Measurements from ENCODE around the gene NPL. TPM values are rescaled to one million over a fixed set of nuclear protein-coding genes. Genes with fewer than 3 reads are reported as not detected.

The NPL gene
- total RNA-seq, 1 donor from 2014 or later: 16.2 TPM

DNA sequence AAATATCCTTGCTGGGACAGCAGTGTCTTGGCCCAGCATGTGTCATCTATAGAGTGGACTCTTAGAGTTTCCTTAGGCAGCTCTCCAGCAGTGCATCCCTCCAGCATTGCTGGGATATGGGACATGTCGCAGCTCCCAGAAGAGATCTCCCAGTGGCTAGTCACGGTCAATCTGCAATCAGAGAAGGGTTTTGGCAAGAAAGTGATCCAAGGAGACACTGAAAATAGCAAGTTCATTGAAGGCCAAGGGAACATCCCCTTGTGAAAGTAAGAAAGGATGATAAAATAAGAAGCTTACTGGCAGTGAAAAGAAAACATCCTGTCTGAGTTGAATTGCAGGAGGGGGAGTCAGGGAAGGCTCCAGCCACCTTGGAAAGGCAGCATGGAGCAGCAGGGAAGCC lies 19.3 kb upstream of the NPL start:
- intact Hi-C loops (cut with DNase I): no loop called here
- no peak for DNase-seq (ENCODE audit: extremely low spot score in 2 of 2)
- no peaks in the 10 kb centered on the region for H3K36me3 ChIP-seq
- H3K27ac ChIP-seq: no peak overlapping the region
- peaks cover 7% of the 10 kb centered on the region for H3K4me1 ChIP-seq
- no peaks in the 10 kb centered on the region for H3K27me3 ChIP-seq
- no peak overlapping the region for H3K4me3 ChIP-seq
- H3K9me3 ChIP-seq: no peaks in the 10 kb centered on the region
- TF ChIP-seq POLR2AphosphoS5 (IDR thresholded peaks at IDR 0.05; ENCODE audit: insufficient read depth in 1 of 2, low read depth in 1 of 2): no peak
- TF ChIP-seq POLR2A (IDR thresholded peaks at IDR 0.05): no peak
- TF ChIP-seq, protein P1, sequence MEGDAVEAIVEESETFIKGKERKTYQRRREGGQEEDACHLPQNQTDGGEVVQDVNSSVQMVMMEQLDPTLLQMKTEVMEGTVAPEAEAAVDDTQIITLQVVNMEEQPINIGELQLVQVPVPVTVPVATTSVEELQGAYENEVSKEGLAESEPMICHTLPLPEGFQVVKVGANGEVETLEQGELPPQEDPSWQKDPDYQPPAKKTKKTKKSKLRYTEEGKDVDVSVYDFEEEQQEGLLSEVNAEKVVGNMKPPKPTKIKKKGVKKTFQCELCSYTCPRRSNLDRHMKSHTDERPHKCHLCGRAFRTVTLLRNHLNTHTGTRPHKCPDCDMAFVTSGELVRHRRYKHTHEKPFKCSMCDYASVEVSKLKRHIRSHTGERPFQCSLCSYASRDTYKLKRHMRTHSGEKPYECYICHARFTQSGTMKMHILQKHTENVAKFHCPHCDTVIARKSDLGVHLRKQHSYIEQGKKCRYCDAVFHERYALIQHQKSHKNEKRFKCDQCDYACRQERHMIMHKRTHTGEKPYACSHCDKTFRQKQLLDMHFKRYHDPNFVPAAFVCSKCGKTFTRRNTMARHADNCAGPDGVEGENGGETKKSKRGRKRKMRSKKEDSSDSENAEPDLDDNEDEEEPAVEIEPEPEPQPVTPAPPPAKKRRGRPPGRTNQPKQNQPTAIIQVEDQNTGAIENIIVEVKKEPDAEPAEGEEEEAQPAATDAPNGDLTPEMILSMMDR (IDR thresholded peaks at IDR 0.05): no peak

DNA sequence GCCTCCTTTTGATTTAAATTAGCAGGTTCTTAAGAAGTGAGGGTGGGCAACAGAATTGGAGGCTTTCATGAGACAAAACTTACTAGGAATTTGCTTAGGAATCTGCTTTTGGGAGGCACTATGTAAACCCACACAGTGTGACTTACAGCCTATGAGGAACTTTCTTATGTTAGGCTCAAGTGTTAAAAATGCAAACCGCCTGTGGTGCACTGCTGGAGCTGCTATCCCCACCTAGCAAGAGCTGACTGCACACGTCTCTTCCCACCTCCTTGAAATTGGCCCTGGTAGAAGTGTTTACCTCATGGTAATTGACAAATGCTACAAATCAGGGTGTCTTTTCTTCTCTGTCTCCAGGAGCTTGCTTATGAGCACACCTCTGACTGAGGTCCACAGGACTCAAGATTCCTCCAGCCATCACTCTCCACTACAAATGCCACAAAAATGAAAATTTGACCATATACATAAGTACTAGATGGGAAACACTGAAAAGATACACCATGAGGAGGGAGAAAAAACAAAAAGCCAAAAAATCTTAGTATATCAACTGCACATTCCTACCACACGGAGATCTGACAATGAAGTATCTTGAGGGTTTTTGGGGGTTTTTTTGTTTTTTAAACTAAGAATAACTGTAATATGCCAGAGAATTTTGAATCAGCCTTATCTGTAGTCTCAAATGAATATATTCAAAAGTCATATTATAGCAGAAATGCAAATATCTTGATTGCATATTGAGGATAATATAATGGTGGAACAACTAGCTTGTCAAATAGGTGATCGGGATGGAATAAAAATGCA lies 18.2 kb upstream of the NPL start:
- H3K9me3 ChIP-seq: no peaks in the 10 kb centered on the region
- H3K27ac ChIP-seq: no peak overlapping the region
- TF ChIP-seq POLR2A (IDR thresholded peaks at IDR 0.05) (no peak), POLR2AphosphoS5 (IDR thresholded peaks at IDR 0.05; ENCODE audit: insufficient read depth in 1 of 2, low read depth in 1 of 2) (no peak)
- TF ChIP-seq, protein P1 (IDR thresholded peaks at IDR 0.05): no peak
- H3K27me3 ChIP-seq: no peaks in the 10 kb centered on the region
- H3K4me1 ChIP-seq: no peaks in the 10 kb centered on the region
- H3K4me3 ChIP-seq: no peak overlapping the region
- DNase-seq (ENCODE audit: extremely low spot score in 2 of 2): no peak
- no peaks in the 10 kb centered on the region for H3K36me3 ChIP-seq
- intact Hi-C loops (cut with DNase I): no loop called here

DNA sequence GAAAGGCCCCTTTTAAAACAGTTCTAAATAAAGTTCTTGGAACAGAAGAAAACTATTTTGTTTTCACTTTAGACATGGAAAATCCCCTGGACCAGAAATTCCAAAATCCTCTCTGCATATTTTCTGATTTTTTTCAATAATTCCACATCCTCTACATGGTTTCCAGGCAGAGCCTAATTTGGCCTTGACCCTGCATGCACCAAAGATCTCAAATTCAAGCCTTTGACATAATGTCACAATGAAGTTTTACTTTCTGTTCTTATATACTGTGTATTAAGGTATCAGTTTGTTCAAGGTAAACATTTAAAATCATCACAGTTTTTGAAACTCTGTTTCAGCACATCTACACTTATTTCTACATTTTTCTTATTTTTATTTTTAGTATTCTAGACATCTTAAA lies 12.2 kb upstream of the NPL start:
- no peaks in the 10 kb centered on the region for H3K27me3 ChIP-seq
- no peaks in the 10 kb centered on the region for H3K4me1 ChIP-seq
- no peak overlapping the region for H3K27ac ChIP-seq
- TF ChIP-seq, protein P1 (IDR thresholded peaks at IDR 0.05): no peak
- no peak for TF ChIP-seq POLR2AphosphoS5 (IDR thresholded peaks at IDR 0.05; ENCODE audit: insufficient read depth in 1 of 2, low read depth in 1 of 2)
- no peak for TF ChIP-seq POLR2A (IDR thresholded peaks at IDR 0.05)
- H3K4me3 ChIP-seq: no peak overlapping the region
- no peak for DNase-seq (ENCODE audit: extremely low spot score in 2 of 2)
- H3K36me3 ChIP-seq: no peaks in the 10 kb centered on the region
- intact Hi-C loops (cut with DNase I): no loop called here
- no peaks in the 10 kb centered on the region for H3K9me3 ChIP-seq

DNA sequence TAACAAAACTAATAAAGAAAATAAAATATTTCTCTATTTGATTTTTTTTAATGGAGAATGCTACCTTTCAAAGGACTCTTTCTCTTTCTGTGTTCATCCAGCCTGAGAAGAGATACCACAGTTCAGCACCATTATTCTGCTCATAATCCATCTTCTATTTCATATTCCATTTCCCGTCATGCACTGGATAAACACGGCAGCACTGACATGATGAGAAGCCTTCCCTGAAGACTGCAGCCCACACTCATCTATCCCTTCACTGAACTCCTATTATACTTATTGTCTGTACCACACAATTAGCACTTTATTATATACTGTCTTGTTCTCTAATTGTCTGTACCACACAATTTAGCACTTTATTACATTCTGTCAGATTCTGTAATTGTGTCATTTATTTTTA lies 10.7 kb upstream of the NPL start:
- Histone ChIP-seq H3K4me3 (no peak overlapping the region), H3K27me3 (no peaks in the 10 kb centered on the region), H3K9me3 (no peaks in the 10 kb centered on the region), H3K4me1 (no peaks in the 10 kb centered on the region), H3K36me3 (no peaks in the 10 kb centered on the region), H3K27ac (no peak overlapping the region)
- no peak for DNase-seq (ENCODE audit: extremely low spot score in 2 of 2)
- TF ChIP-seq, protein P1 (IDR thresholded peaks at IDR 0.05): no peak
- TF ChIP-seq POLR2AphosphoS5 (IDR thresholded peaks at IDR 0.05; ENCODE audit: insufficient read depth in 1 of 2, low read depth in 1 of 2) (no peak), POLR2A (IDR thresholded peaks at IDR 0.05) (no peak)
- intact Hi-C loops (cut with DNase I): no loop called here

DNA sequence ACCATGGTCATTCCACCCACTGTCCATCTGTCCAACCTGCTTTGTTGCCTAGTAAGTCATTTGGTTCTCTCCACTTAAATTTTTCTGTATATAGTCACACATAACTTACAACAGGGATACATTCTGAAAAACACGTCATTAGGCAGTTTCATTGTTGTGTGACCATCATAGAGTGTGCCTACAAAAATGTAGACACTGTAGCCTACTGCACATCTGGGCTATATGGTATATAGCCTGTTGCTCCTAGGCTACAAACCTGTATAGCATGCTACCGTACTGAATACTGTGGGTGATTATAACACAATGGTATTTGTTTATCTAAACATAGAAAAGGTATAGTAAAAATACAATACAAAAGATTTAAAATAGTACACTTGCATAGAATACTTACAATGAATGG lies 10.0 kb upstream of the NPL start:
- no peak for DNase-seq (ENCODE audit: extremely low spot score in 2 of 2)
- Histone ChIP-seq H3K9me3 (no peaks in the 10 kb centered on the region), H3K4me3 (no peak overlapping the region), H3K36me3 (no peaks in the 10 kb centered on the region), H3K27ac (no peak overlapping the region), H3K4me1 (no peaks in the 10 kb centered on the region), H3K27me3 (no peaks in the 10 kb centered on the region)
- TF ChIP-seq POLR2AphosphoS5 (IDR thresholded peaks at IDR 0.05; ENCODE audit: insufficient read depth in 1 of 2, low read depth in 1 of 2) (no peak), POLR2A (IDR thresholded peaks at IDR 0.05) (no peak)
- TF ChIP-seq, protein P1 (IDR thresholded peaks at IDR 0.05): no peak
- intact Hi-C loops (cut with DNase I): no loop called here

Measured in vagina (tissue), 2 donors.